Measurements from ENCODE around the gene EDC3.

Gene EDC3

DNA sequence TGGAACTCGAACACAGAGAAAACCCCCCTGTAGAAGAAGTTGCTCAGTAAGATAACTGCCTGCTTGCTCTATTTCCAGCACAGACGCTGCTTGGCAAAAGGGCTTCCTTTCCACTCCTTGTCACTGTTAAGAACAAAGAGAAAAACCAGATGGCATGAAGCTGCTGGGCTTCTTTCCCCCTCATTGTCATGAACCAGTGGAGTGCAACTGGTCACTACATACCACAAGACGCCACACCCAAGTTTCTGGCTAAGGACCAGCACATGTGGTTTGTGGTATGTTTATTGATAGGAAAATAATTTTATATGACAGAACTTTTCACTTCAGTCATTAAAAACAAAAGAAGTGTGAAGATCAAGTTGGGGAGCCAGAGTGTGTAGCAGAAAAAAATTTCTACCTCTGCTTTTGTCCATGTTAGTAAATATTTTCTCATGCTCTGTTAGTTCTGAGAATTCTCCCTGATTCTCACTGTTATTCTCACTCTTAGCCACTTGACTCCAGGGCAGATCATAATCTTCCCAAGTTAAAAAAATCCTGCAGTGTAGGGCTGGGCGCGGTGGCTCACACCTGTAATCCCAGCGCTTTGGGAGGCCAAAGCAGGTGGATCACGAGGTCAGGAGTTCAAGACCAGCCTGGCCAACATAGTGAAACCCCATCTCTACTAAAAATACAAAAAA is 42.3 kb downstream of the EDC3 start:
- in situ Hi-C loops (cut with HindIII; ENCODE audit: low sequenced_read_pairs), result no loop called here
- TF ChIP-seq, protein P1, sequence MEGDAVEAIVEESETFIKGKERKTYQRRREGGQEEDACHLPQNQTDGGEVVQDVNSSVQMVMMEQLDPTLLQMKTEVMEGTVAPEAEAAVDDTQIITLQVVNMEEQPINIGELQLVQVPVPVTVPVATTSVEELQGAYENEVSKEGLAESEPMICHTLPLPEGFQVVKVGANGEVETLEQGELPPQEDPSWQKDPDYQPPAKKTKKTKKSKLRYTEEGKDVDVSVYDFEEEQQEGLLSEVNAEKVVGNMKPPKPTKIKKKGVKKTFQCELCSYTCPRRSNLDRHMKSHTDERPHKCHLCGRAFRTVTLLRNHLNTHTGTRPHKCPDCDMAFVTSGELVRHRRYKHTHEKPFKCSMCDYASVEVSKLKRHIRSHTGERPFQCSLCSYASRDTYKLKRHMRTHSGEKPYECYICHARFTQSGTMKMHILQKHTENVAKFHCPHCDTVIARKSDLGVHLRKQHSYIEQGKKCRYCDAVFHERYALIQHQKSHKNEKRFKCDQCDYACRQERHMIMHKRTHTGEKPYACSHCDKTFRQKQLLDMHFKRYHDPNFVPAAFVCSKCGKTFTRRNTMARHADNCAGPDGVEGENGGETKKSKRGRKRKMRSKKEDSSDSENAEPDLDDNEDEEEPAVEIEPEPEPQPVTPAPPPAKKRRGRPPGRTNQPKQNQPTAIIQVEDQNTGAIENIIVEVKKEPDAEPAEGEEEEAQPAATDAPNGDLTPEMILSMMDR (IDR thresholded peaks at IDR 0.05; ENCODE audit: low read depth, low read length), result no peak
- no peak overlapping the region for H3K4me3 ChIP-seq (ENCODE audit: low read depth, low read length)
- DNase-seq (ENCODE audit: low read depth, low spot score), result peak; percentile 63

DNA sequence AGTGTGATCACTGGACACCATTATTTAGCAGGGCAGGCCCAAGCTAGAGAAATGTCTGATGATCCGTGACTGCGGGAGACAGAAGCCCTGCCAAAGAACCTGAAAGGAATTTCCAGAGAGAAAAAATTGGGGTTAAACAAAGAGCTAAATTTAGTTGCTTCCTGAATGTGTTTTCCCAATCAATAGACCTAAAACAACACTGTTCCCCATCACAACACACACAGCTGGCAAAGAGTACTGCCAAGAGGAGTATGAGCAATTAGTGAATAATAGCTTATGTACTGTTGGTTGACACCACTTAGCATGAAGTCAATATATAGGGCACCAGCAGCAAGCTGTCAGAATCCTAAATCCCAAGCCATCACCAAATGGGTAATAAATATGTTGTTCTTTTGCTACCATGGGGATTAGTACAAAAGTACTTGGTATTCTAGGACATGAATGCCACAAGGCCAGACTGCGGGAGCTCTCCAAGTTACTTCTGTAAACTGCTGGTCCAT is 44.5 kb downstream of the EDC3 start:
- no peak overlapping the region for H3K4me3 ChIP-seq (ENCODE audit: low read depth, low read length)
- peak; percentile 34 for DNase-seq (ENCODE audit: low read depth, low spot score)
- in situ Hi-C loops (cut with HindIII; ENCODE audit: low sequenced_read_pairs), result no loop called here
- TF ChIP-seq, protein P1 (IDR thresholded peaks at IDR 0.05; ENCODE audit: low read depth, low read length), result no peak

DNA sequence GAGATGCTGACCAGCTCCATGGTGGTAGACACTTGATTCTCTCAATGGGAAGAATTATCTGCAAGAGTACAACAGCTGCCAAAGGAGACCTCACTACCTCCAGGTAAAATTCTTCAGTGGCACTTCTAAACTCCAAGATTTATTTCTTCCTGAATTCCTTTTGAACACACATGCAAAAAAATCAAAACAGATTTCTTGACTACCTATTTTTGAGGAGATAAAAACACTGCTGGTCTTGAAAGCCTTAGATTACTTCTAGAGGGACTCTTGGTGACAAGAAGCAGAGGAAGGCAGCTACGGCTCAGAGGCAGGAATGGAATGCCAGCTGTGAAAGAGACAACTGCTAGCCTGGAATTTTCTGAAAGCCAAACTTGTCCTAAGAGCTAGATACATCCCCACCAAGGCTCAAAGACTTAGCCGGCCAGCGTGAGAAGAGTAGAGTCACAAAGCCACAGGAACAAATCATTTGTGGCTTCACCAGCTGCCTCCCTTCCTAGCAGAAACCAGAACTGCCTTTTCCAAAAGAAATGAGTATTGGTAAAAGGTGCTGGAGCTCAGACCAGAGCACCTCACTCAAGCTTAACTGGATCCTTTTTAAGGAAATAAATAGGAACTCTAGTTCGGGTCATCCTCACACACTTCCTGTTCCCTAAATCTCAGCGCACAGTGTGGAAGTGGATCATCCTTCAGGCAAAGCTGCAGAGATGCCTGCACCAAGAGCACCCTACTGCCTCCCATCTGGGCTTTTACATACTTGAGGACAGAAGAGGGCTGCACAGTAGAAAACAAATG is 47.6 kb downstream of the EDC3 start:
- H3K4me3 ChIP-seq (ENCODE audit: low read depth, low read length), result no peak overlapping the region
- in situ Hi-C loops (cut with HindIII; ENCODE audit: low sequenced_read_pairs), result no loop called here
- TF ChIP-seq, protein P1 (IDR thresholded peaks at IDR 0.05; ENCODE audit: low read depth, low read length), result no peak
- no peak for DNase-seq (ENCODE audit: low read depth, low spot score)

DNA sequence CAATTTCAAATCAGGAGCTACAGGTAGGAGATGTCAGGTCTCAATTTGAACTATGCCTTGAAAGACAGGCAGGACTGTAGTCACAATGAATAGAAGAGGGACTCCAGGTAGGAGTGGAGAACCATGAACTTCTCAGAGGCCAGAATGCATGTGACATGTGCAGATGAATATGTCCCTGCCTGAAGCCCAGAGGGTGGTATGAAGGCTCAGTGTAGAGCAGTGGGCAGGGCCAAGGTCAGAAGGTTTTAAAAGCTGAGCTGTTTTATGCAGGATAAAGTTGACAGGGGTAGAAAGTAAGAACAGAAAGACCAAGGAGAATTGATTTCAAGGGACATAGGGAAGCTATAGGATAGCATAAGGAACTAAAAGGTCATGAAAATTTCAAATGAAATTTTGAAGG is 49.3 kb downstream of the EDC3 start:
- DNase-seq (ENCODE audit: low read depth, low spot score), result no peak
- TF ChIP-seq, protein P1 (IDR thresholded peaks at IDR 0.05; ENCODE audit: low read depth, low read length), result no peak

DNA sequence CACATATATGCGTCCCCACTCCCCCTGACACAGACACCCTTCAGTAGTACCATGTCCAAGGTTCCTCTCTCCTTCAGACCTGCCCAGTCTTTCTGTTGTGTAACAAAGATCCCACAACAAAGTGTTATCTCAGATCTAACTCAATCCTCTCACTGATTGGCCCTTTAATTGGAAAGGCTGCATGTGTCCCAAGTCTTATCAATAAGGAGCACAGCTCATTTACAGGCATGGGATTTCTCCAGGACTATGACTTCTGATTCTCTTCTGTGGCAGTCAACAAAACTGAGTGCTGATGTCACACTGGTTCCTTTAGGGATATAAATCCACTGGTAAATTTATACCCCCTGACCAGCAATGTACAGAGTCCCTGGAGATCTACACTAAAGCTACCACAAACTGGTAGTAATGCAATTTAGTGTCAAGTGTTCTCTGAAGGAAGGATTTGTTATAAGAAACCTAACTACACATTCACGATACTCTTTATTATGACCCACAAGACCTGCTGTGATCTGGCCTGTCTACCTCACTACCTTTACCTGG is 52.1 kb downstream of the EDC3 start:
- in situ Hi-C loops (cut with HindIII; ENCODE audit: low sequenced_read_pairs), result no loop called here
- no peak overlapping the region for H3K4me3 ChIP-seq (ENCODE audit: low read depth, low read length)
- TF ChIP-seq, protein P1 (IDR thresholded peaks at IDR 0.05; ENCODE audit: low read depth, low read length), result no peak
- DNase-seq (ENCODE audit: low read depth, low spot score), result no peak

More for the DNA sequence above, 49.3 kb downstream of the EDC3 start:
- H3K4me3 ChIP-seq (ENCODE audit: low read depth, low read length), result no peak overlapping the region
- in situ Hi-C loops (cut with HindIII; ENCODE audit: low sequenced_read_pairs), result no loop called here

DNA sequence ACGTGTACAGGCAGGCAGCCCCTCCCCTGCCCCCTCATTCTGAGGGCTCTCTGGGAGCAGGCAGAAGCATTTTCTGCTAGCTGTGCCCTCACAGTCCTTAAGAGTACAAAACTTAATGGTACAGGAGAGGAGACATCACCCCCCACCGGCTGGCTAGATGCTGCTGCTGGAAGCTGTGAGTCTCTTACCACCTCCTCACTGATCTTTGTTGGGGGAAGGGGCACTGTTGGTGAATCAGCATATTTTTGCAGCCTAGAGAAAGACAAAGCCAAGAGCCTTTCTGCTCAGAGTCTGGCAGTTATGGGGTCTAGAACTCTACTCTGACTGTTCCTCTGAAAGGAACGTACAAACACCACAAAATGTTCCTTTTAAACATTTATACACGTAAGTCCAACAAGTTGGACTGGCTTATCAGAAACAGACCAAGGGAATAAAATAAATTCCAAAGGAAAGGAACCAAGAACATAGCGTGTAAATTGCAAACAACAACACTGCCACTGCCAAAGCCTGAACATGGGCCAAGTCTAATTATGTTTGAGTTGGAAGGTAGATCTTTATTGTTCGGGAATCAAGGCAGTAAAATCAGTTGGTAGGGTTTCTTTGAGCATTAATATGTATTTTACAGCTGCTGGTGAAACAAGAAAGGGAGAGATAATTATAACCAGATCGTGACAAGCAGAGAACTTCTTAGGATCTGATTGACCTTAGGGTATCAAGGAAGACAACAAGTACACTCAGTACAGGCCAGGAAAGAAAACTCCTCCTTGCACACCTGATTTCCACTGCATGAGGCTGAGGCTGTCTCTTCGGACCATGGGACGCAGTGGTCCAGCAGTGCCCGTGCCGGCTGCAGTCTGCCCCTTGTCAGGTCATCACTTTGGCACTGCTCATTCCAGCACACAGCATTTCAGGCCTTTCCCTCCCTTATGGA is 52.8 kb downstream of the EDC3 start:
- in situ Hi-C loops (cut with HindIII; ENCODE audit: low sequenced_read_pairs), result no loop called here
- DNase-seq (ENCODE audit: low read depth, low spot score), result peak; percentile 63
- TF ChIP-seq, protein P1 (IDR thresholded peaks at IDR 0.05; ENCODE audit: low read depth, low read length), result no peak
- H3K4me3 ChIP-seq (ENCODE audit: low read depth, low read length), result no peak overlapping the region
